Hypothalamus (tissue), 51 donors: ENCODE results near the gene ADRB1.

Experiments
- DNase-seq, 51 donors: peaks; one replicate each; lab custom pipeline; 2025; lab: John Stamatoyannopoulos, UW

Gene ADRB1

DNA sequence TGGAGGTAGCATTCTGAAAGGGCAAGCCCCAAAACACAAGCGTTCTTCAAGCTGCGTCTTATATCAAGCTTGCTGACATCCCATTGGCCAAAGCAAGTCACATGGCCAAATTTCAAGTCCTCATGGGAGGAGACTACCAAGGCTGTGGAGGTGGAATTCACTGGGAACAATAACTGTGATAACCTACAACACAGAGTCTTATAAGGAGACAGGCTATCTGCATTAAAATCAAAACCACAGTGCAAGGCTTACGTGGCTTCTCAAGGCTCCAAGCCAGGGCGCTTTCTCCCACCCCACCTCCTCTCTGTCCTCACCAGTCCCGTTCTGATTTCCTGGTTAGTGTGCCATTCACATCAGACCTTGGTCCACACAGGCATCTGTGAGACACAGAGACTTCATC, 39.4 kb downstream of the ADRB1 start:
- DNase-seq, result no peak

DNA sequence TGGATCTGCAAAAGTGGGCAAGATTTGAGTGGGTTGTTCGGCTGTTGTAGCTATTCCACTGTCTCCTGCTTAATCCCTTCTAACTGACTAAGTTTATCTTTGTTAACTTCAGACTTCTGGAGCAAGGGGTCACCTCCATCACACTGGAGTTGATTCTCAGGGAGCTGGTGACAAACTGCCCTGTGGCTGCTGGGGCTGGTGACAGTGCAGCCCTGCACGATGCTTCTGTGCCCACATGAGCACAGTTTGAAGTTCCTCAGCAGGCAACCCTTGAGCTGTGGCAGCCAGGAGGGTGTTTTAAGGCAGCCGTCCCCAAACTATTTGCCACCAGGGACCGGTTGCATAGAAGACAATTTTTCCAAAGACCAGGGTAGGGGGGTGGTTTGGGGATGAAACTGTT, 40.5 kb downstream of the ADRB1 start:
- DNase-seq, result no peak

DNA sequence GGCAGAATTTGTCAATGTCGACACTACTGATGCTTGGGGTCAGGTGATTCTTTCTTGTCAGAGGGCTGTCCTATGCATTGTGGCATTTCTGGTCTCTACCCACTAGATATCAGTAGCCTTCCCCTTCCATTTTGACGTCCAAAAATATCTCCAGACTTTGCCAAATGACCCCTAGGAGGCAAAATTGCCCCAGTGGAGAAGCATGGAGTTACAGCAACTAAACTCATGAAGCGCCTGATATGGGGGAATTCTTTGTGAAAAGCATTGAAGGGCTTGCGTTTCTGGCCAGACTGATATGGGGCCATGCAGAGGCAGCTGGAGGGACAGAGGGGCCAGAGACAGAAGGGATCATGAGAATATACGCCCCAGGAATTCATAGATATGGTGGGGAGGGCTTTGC, 43.6 kb downstream of the ADRB1 start:
- no peak for DNase-seq

DNA sequence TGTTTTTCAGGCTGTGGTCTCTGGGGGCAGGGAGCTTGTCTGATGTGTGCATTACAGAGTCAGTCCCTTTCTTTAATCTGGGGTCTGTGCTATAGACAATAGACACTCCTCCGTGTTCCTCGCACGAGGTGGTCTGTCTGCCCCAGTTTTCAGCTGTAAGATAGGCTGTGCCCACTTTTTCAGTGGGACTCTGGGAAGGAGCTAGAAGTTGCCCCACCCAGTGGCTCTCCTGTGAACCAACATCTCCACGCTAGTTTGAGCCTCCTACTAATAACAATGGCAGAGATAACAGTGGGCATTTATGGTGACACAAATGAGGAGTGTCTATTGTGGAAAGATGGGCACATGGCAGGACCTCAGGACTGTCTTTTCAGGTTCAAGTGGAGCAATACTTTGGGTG, 44.0 kb downstream of the ADRB1 start:
- no peak for DNase-seq

DNA sequence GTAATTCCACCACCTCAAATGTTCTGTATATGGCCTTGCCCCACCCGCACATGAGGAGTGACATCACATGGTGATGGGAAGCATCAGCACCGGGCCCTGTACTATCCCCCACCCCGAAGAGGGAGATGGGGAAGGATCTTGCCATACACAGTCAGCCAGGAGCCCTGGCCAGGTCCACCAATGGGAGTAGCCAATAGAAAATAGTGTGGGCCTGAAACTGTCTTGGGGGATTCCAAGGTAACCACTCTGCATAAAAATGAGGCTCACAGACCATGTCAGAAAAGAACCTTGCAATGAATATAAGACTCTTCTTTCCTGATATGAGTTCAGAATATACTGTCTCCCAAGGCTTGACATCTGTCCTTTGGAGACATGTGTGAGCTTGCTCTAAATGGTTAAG, 51.1 kb downstream of the ADRB1 start:
- no peak for DNase-seq

DNA sequence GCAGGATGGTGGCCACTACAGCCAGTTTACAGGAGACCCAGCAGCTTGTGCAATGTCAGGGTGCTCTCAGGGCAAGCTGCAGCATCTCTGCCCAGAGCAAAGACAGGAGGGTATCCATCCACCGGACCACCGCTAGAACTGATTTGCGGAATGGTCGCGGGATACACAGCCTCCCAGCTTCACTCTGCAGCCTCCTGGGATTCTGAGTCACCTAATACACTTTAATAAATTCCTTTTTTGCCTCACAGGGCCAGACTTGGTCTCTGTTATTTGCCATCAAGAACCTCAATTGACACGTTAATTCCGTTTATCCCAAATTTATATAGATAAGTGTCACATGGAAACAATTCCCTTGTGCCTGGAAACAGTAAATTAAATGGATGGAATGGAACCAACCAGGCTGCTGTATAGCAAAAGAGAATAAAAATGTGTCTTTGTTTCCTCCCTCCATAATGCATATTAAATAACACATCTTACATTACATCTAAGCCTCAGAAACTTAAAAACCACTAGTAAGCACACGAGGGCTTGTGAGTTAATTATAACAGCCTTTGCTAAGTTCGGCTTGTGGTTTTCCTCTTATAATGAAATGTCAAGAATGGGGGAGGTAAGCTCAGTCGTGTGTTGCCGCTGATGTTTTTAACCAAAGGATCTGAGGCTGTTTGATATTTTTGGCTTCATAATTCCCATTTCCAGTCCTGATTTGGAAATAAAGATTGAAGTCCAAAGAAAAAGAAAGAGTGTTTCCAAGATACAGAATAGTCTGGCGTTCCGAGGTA, 52.1 kb downstream of the ADRB1 start:
- no peak for DNase-seq
